HepG2 (cell line): ENCODE measurements around the gene TOMM20. TPM values are rescaled to one million over a fixed set of nuclear protein-coding genes. Genes with fewer than 3 reads are reported as not detected.

Source experiments
- FOXC1 ChIP-seq: sonication (generic); formaldehyde crosslinking; IDR thresholded peaks from 2 replicates; pipeline ENCODE4 v1.8.0; 2022; ENCODE audit warnings: mild to moderate bottlenecking, missing genetic modification reagents, borderline replicate concordance
- GFI1 ChIP-seq: sonication (generic); formaldehyde crosslinking; IDR thresholded peaks from 2 replicates; pipeline ENCODE4 v1.5.0; 2020; ENCODE audit warnings: missing genetic modification reagents, mild to moderate bottlenecking, borderline replicate concordance
- GTF3A ChIP-seq: sonication (generic); formaldehyde crosslinking; conservative IDR thresholded peaks from 2 replicates; pipeline ENCODE4 v1.4.0; 2020; ENCODE audit warnings: mild to moderate bottlenecking, missing genetic modification reagents
- HDAC6 ChIP-seq: fragments of 200-600 bp; sonication (generic); IDR thresholded peaks from 2 replicates; pipeline ENCODE4 v1.7.0; 2017; ENCODE audit warnings: mild to moderate bottlenecking, antibody characterized with exemption, low read length, low read depth
- HNRNPUL1 ChIP-seq: fragments of 200-400 bp; formaldehyde crosslinking; IDR thresholded peaks from 2 replicates; pipeline ENCODE4 v1.6.1; 2017; ENCODE audit warnings: low read depth, mild to moderate bottlenecking, low read length, moderate library complexity
- KAT8 ChIP-seq: IDR thresholded peaks from 2 replicates; pipeline ENCODE4 v1.6.1; 2016; ENCODE audit warnings: missing genetic modification reagents, missing compliant biosample characterization
- MBNL3 ChIP-seq: fragments of 250-450 bp; sonication (Bioruptor Pico); conservative IDR thresholded peaks from 2 replicates; pipeline ENCODE4 v1.8.0; 2022; ENCODE audit warnings: mild to moderate bottlenecking, inconsistent platforms
- NFIB ChIP-seq: sonication (generic); formaldehyde crosslinking; IDR thresholded peaks from 2 replicates; pipeline ENCODE4 v1.9.0; 2021; ENCODE audit warnings: missing genetic modification reagents, mild to moderate bottlenecking, borderline replicate concordance
- PITX1 ChIP-seq: sonication (generic); formaldehyde crosslinking; IDR thresholded peaks from 2 replicates; pipeline ENCODE4 v1.5.1; 2020; ENCODE audit warnings: mild to moderate bottlenecking, missing genetic modification reagents
- RARG ChIP-seq: sonication (generic); formaldehyde crosslinking; IDR thresholded peaks from 2 replicates; pipeline ENCODE4 v1.4.0; 2020; ENCODE audit warnings: low read depth, mild to moderate bottlenecking, missing genetic modification reagents
- SALL2 ChIP-seq: sonication (generic); formaldehyde crosslinking; IDR thresholded peaks from 2 replicates; pipeline ENCODE4 v1.8.1; 2023; ENCODE audit warnings: mild to moderate bottlenecking, missing genetic modification reagents, inconsistent platforms
- SMAD9 ChIP-seq: sonication (generic); formaldehyde crosslinking; IDR thresholded peaks from 2 replicates; pipeline ENCODE4 v1.5.1; 2020; ENCODE audit warnings: mild to moderate bottlenecking, missing genetic modification reagents
- TOPORS ChIP-seq: sonication (generic); formaldehyde crosslinking; IDR thresholded peaks from 2 replicates; pipeline ENCODE4 v1.8.0; 2023; ENCODE audit warnings: mild to moderate bottlenecking, missing genetic modification reagents
- TP53 ChIP-seq: sonication (generic); formaldehyde crosslinking; conservative IDR thresholded peaks from 2 replicates; pipeline ENCODE4 v1.4.0; 2020; ENCODE audit warnings: missing genetic modification reagents
- ZBTB42 ChIP-seq: sonication (generic); formaldehyde crosslinking; IDR thresholded peaks from 2 replicates; pipeline ENCODE4 v1.5.0; 2020; ENCODE audit warnings: mild to moderate bottlenecking, missing genetic modification reagents
- ZNF205 ChIP-seq: IDR thresholded peaks from 2 replicates; pipeline ENCODE4 v1.6.1; 2018; ENCODE audit warnings: missing biosample characterization, missing genetic modification reagents
- ZNF296 ChIP-seq: sonication (generic); formaldehyde crosslinking; conservative IDR thresholded peaks from 2 replicates; pipeline ENCODE4 v1.5.0; 2020; ENCODE audit warnings: mild to moderate bottlenecking, missing genetic modification reagents
- ZNF432 ChIP-seq: sonication (generic); formaldehyde crosslinking; IDR thresholded peaks from 2 replicates; pipeline ENCODE4 v1.5.0; 2020; ENCODE audit warnings: missing genetic modification reagents, mild to moderate bottlenecking, borderline replicate concordance
- ZSCAN12 ChIP-seq: sonication (generic); formaldehyde crosslinking; IDR thresholded peaks from 2 replicates; pipeline ENCODE4 v1.9.0; 2021; ENCODE audit warnings: mild to moderate bottlenecking, missing genetic modification reagents
- ZSCAN22 ChIP-seq: sonication (generic); formaldehyde crosslinking; IDR thresholded peaks from 2 replicates; pipeline ENCODE4 v1.4.0; 2020; ENCODE audit warnings: mild to moderate bottlenecking, missing genetic modification reagents
- polyA plus RNA-seq, 8 experiments: library from polyadenylated mRNA; depleted of rRNA in 3 of 8; stranded (reverse) in 7 of 8; unstranded in 1 of 8; fragments of >200 nt; fragmentation: Illumina TruSeq in 4 of 8; extraction: Trizol in 4 of 8; gene quantifications; 2 replicates each; pipeline versions ENCODE4 v1.2.1 to v1.2.3, GENCODE V29; 2011 to 2016; ENCODE audit warnings: low read depth in 4 of 8, missing spikeins in 1 of 8, mixed read lengths in 1 of 8; ENCODE audit not compliant: insufficient read depth in 1 of 8
- total RNA-seq, 5 experiments: library from RNA; depleted of rRNA; stranded (reverse); fragments of >200 nt; fragmentation: Illumina TruSeq; extraction: Trizol; gene quantifications; 2 replicates each; pipeline ENCODE4 v1.2.3, GENCODE V29; 2016; ENCODE audit warnings: low read depth in 1 of 5
- TF ChIP-seq, protein P1 (sequence below): sonication (generic); formaldehyde crosslinking; IDR thresholded peaks from 2 replicates; pipeline ENCODE4 v1.4.0; 2020; ENCODE audit warnings: mild to moderate bottlenecking, missing genetic modification reagents
- TF ChIP-seq, protein P2 (sequence below): sonication (generic); formaldehyde crosslinking; IDR thresholded peaks from 2 replicates; pipeline ENCODE4 v1.8.0; 2022; ENCODE audit warnings: mild to moderate bottlenecking, missing genetic modification reagents, moderate library complexity
- TF ChIP-seq, protein P3 (sequence below): sonication (generic); formaldehyde crosslinking; IDR thresholded peaks from 2 replicates; pipeline ENCODE4 v1.8.1; 2023; ENCODE audit warnings: missing genetic modification reagents, inconsistent platforms, borderline replicate concordance

Gene TOMM20
- total and polyA plus RNA-seq, 2 of the 13 experiments (the other 11 are each of a cell fraction or from before 2014, with no cell fraction given) = 153 to 376 TPM

DNA sequence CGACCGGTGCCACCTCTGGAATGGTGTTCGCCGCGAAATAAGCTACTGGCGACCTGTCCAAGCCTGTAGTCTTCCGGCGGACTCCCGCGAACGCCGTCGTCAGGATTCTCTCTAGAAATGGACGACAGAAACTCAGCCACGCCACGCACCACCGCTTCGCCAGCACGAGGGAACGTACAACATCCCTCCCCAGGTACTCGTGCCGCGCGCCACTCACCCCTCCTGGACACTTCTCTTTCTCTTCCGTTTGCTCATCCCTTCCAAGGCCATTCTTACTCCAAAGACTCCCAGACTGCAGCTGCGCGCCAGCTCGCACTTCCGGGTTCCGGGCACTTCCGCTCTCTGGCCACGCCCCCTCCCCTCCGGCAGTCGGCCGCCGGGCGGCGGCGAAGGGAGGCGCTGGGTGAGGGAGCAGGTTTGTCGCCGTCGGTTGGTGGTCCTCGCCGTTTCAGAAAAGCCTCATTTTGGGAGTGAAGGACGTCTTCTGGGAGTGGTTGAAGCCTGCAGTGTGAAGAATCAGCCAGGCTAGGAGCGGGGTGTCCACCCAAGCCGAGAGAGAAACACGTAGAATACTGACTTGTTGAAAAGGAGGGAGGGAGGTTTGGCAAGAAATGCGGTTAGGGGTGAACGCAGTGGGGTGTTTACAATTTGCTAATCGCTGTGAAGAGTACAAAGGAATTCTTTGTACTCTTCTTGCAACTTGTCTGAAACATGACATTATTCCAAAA, 32.5 kb upstream of the TOMM20 start, which contains the start of gene RBM34 (continued):
- TF ChIP-seq HDAC6 = no peak
- TF ChIP-seq SMAD9 (CRISPR knock-in tag) = peak; percentile 64; the same call in 1 of the 2 replicates
- TF ChIP-seq PITX1 (CRISPR knock-in tag) = peak; percentile 82
- peak; percentile 83; the same call in 1 of the 2 replicates for TF ChIP-seq SALL2
- TF ChIP-seq NFIB = no peak
- no peak for TF ChIP-seq TP53 (CRISPR knock-in tag)
- TF ChIP-seq FOXC1 = peak; percentile 94
- TF ChIP-seq, protein P1, sequence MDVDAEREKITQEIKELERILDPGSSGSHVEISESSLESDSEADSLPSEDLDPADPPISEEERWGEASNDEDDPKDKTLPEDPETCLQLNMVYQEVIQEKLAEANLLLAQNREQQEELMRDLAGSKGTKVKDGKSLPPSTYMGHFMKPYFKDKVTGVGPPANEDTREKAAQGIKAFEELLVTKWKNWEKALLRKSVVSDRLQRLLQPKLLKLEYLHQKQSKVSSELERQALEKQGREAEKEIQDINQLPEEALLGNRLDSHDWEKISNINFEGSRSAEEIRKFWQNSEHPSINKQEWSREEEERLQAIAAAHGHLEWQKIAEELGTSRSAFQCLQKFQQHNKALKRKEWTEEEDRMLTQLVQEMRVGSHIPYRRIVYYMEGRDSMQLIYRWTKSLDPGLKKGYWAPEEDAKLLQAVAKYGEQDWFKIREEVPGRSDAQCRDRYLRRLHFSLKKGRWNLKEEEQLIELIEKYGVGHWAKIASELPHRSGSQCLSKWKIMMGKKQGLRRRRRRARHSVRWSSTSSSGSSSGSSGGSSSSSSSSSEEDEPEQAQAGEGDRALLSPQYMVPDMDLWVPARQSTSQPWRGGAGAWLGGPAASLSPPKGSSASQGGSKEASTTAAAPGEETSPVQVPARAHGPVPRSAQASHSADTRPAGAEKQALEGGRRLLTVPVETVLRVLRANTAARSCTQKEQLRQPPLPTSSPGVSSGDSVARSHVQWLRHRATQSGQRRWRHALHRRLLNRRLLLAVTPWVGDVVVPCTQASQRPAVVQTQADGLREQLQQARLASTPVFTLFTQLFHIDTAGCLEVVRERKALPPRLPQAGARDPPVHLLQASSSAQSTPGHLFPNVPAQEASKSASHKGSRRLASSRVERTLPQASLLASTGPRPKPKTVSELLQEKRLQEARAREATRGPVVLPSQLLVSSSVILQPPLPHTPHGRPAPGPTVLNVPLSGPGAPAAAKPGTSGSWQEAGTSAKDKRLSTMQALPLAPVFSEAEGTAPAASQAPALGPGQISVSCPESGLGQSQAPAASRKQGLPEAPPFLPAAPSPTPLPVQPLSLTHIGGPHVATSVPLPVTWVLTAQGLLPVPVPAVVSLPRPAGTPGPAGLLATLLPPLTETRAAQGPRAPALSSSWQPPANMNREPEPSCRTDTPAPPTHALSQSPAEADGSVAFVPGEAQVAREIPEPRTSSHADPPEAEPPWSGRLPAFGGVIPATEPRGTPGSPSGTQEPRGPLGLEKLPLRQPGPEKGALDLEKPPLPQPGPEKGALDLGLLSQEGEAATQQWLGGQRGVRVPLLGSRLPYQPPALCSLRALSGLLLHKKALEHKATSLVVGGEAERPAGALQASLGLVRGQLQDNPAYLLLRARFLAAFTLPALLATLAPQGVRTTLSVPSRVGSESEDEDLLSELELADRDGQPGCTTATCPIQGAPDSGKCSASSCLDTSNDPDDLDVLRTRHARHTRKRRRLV = peak; percentile 41; the same call in 1 of the 2 replicates
- TF ChIP-seq ZNF296 = peak; percentile 71; the same call in 1 of the 2 replicates
- TF ChIP-seq MBNL3 (CRISPR knock-in tag) = no peak
- TF ChIP-seq TOPORS (CRISPR knock-in tag) = peak; percentile 89
- peak; percentile 96 for TF ChIP-seq KAT8
- peak; percentile 25; the same call in 1 of the 2 replicates for TF ChIP-seq ZNF205 (CRISPR knock-in tag)
- no peak for TF ChIP-seq GTF3A (CRISPR knock-in tag)
- peak; percentile 86; the same call in 1 of the 2 replicates for TF ChIP-seq RARG (CRISPR knock-in tag)
- TF ChIP-seq HNRNPUL1 = no peak
- peak; percentile 76; the same call in 1 of the 2 replicates for TF ChIP-seq GFI1 (CRISPR knock-in tag)
- TF ChIP-seq ZBTB42 (CRISPR knock-in tag) = no peak
- TF ChIP-seq ZNF432 (CRISPR knock-in tag) = no peak
- peak; percentile 60 for TF ChIP-seq ZSCAN22
- TF ChIP-seq, protein P2, sequence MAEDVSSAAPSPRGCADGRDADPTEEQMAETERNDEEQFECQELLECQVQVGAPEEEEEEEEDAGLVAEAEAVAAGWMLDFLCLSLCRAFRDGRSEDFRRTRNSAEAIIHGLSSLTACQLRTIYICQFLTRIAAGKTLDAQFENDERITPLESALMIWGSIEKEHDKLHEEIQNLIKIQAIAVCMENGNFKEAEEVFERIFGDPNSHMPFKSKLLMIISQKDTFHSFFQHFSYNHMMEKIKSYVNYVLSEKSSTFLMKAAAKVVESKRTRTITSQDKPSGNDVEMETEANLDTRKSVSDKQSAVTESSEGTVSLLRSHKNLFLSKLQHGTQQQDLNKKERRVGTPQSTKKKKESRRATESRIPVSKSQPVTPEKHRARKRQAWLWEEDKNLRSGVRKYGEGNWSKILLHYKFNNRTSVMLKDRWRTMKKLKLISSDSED = no peak
- TF ChIP-seq ZSCAN12 (CRISPR knock-in tag) = peak; percentile 90; the same call in 1 of the 2 replicates
- TF ChIP-seq, protein P3, sequence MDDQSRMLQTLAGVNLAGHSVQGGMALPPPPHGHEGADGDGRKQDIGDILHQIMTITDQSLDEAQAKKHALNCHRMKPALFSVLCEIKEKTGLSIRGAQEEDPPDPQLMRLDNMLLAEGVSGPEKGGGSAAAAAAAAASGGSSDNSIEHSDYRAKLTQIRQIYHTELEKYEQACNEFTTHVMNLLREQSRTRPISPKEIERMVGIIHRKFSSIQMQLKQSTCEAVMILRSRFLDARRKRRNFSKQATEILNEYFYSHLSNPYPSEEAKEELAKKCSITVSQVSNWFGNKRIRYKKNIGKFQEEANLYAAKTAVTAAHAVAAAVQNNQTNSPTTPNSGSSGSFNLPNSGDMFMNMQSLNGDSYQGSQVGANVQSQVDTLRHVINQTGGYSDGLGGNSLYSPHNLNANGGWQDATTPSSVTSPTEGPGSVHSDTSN (CRISPR knock-in tag) = no peak
